Testis (tissue), 3 donors: ENCODE data around the gene TAS1R1. TPM values are rescaled to one million over a fixed set of nuclear protein-coding genes. Genes with fewer than 3 reads are reported as not detected.

ENCODE experiments used
- DNase-seq: peaks from one replicate; pipeline ENCODE4 v3.0.0-alpha.2; 2019
- H3K27ac ChIP-seq, 2 donors: fragments of 200-600 bp; sonication (generic); one replicate each; pipeline ENCODE4 v1.5.1; 2019
- H3K27me3 ChIP-seq: fragments of 200-600 bp; sonication (generic); one replicate; pipeline ENCODE4 v1.5.1; 2019
- H3K36me3 ChIP-seq: fragments of 200-600 bp; sonication (generic); one replicate; pipeline ENCODE4 v1.5.1; 2017; ENCODE audit warnings: low read depth; ENCODE audit errors: missing control alignments
- H3K4me1 ChIP-seq: fragments of 200-600 bp; sonication (generic); one replicate; pipeline ENCODE4 v1.5.1; 2019
- H3K4me3 ChIP-seq, 2 donors: fragments of 200-600 bp; sonication (generic); one replicate each; pipeline ENCODE4 v1.5.1; 2017 to 2019
- H3K9me3 ChIP-seq: fragments of 200-600 bp; sonication (generic); one replicate; pipeline ENCODE4 v1.5.1; 2017
- POLR2A ChIP-seq: fragments of 450-650 bp; IDR thresholded peaks from one replicate; pipeline ENCODE4 v1.6.1; 2017; ENCODE audit warnings: antibody characterized with exemption, mild to moderate bottlenecking, moderate library complexity
- WGBS, 2 donors: methylation state at CpG; one replicate each; pipeline ENCODE4 v1.1.5; 2018; 5-methylcytosine and 5-hydroxymethylcytosine counted together
- intact Hi-C: fragments of 100-400 bp; cut with DNase I; formaldehyde crosslinking; loops from one replicate; pipeline ENCODE4 v1.15.1; 2023; ENCODE audit warnings: low total_unique reads
- polyA plus RNA-seq: library from polyadenylated mRNA; stranded (reverse); fragments of 350-450 nt; fragmentation: Illumina TruSeq; extraction: RNeasy Lipid Tissue Mini Kit (QIAGEN cat#74804); gene quantifications from one replicate; pipeline ENCODE4 v1.2.3, GENCODE V29; 2014; ENCODE audit warnings: low read depth, low replicate concordance; ENCODE audit not compliant: insufficient read depth
- total RNA-seq, 2 donors: library from RNA; depleted of rRNA; stranded (reverse); fragments of >200 nt; gene quantifications; one replicate each; pipeline ENCODE4 v1.2.3, GENCODE V29; 2016
- TF ChIP-seq, protein P1 (sequence below), 3 experiments: fragments of 450-650 bp in 2 of 3; fragments of 200-600 bp in 1 of 3; sonication (generic) in 1 of 3; IDR thresholded peaks; one replicate each; pipeline ENCODE4 v1.5.1; 2016 to 2019; ENCODE audit warnings: antibody characterized with exemption in 3 of 3, mild to moderate bottlenecking in 2 of 3, moderate library complexity in 1 of 3

Gene TAS1R1
- total and polyA plus RNA-seq, 3 donors from 2014 or later: 5.1 to 5.6 (median 5.3) TPM

DNA sequence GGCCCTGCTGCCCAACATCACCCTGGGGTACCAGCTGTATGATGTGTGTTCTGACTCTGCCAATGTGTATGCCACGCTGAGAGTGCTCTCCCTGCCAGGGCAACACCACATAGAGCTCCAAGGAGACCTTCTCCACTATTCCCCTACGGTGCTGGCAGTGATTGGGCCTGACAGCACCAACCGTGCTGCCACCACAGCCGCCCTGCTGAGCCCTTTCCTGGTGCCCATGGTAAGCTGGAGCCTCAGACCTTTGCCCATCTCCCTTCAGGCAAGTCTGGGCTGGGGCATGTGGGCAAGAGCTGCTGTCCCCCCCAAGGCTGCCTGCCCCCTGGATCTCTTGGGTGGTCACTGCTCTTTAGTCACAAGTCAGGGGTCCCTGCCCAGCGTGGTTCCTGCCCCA is 15.9 kb downstream of the TAS1R1 start:
- H3K4me3 ChIP-seq: no peak overlapping the region
- H3K9me3 ChIP-seq: no peaks in the 10 kb centered on the region
- H3K27me3 ChIP-seq: no peaks in the 10 kb centered on the region
- WGBS, 2 donors: 50 to 69% methylated on average over 2 to 5 of the region's 5 CpGs
- H3K4me1 ChIP-seq: peaks cover 4% of the 10 kb centered on the region
- TF ChIP-seq POLR2A: no peak
- TF ChIP-seq, protein P1, sequence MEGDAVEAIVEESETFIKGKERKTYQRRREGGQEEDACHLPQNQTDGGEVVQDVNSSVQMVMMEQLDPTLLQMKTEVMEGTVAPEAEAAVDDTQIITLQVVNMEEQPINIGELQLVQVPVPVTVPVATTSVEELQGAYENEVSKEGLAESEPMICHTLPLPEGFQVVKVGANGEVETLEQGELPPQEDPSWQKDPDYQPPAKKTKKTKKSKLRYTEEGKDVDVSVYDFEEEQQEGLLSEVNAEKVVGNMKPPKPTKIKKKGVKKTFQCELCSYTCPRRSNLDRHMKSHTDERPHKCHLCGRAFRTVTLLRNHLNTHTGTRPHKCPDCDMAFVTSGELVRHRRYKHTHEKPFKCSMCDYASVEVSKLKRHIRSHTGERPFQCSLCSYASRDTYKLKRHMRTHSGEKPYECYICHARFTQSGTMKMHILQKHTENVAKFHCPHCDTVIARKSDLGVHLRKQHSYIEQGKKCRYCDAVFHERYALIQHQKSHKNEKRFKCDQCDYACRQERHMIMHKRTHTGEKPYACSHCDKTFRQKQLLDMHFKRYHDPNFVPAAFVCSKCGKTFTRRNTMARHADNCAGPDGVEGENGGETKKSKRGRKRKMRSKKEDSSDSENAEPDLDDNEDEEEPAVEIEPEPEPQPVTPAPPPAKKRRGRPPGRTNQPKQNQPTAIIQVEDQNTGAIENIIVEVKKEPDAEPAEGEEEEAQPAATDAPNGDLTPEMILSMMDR (IDR thresholded peaks at IDR 0.05): no peak
- H3K36me3 ChIP-seq: no peaks in the 10 kb centered on the region
- no peak for DNase-seq
- intact Hi-C loops: no loop called here
- H3K27ac ChIP-seq: no peak overlapping the region

DNA sequence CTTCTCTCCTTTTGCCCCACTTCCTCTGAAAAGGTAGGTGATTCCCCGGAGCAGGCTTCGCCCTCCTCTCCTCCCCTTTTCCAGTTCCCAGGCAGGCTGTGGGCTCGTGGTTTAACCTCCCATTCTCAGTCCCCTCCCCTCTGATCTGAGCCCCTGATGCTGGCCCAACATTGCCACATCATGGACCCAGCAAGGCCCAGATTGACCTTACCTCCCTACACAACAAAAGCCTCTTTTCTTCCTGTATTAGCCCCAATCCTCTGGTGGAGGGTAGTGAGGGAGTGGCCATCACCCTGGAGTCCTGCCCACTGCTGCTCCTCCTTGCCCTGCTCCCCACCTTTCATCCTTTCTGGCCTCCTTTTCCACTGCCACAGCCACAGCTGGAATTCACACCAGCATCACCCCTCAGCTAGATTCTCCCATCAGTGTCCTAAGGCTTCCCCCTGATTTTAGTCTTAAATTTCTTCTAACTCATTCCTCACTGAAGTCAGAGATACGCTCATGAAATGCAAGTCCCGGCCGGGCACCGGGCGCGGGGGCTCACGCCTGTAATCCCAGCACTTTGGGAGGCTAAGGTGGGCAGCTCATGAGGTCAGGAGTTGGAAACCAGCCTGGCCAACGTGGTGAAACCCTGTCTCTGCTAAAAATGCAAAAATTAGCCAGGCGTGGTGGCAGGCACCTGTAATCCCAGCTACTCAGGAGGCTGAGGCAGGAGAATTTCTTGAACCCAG is 17.7 kb downstream of the TAS1R1 start:
- intact Hi-C loops: no loop called here
- no peaks in the 10 kb centered on the region for H3K27me3 ChIP-seq

DNA sequence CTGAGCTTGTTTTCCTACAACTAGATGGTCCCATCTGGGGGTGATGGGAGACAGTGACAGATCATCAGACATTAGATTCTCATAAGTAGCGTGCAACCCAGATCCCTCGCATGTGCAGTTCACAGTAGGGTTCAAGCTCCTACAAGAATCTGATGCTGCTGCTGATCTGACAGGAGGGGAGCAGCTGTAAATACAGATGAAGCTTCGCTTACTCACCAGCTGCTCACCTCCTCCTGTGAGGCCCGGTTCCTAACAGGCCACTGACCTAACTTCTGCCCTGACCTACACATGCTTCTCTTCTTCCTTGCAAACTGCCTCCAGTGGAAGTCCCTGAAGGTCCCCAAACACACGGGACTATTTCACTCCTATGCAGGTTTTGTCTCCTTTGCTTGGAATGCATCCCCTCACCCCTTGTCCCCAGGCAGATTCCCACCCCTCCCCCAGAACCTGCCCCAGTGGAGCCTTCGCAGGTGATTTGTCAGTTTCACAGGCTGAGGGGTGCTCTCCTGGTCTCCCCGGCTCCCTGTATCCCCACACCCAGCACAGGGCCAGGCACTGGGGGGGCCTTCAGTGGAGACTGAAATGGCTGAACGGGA is 19.0 kb downstream of the TAS1R1 start:
- TF ChIP-seq, protein P1 (IDR thresholded peaks at IDR 0.05): no peak
- no peak for TF ChIP-seq POLR2A
- WGBS, 2 donors: 82 to 83% methylated on average over 8 of the region's 8 CpGs
- intact Hi-C loops: no loop called here

More for the DNA sequence above, 17.7 kb downstream of the TAS1R1 start:
- TF ChIP-seq POLR2A: no peak
- TF ChIP-seq, protein P1 (IDR thresholded peaks at IDR 0.05): no peak
- no peak for DNase-seq
- no peaks in the 10 kb centered on the region for H3K36me3 ChIP-seq
- 75 to 84% methylated on average over 12 of the region's 12 CpGs for WGBS, 2 donors
- H3K4me1 ChIP-seq: peaks cover 6% of the 10 kb centered on the region
- H3K4me3 ChIP-seq: no peak overlapping the region
- H3K27ac ChIP-seq: no peak overlapping the region
- no peaks in the 10 kb centered on the region for H3K9me3 ChIP-seq

DNA sequence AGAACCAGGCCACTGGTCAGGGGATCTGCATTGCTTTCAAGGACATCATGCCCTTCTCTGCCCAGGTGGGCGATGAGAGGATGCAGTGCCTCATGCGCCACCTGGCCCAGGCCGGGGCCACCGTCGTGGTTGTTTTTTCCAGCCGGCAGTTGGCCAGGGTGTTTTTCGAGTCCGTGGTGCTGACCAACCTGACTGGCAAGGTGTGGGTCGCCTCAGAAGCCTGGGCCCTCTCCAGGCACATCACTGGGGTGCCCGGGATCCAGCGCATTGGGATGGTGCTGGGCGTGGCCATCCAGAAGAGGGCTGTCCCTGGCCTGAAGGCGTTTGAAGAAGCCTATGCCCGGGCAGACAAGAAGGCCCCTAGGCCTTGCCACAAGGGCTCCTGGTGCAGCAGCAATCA is 19.7 kb downstream of the TAS1R1 start:
- Histone ChIP-seq H3K9me3 (no peaks in the 10 kb centered on the region), H3K36me3 (no peaks in the 10 kb centered on the region), H3K27me3 (no peaks in the 10 kb centered on the region), H3K4me3 (no peak overlapping the region), H3K27ac (no peak overlapping the region), H3K4me1 (peaks cover 23% of the 10 kb centered on the region)
- TF ChIP-seq POLR2A: no peak
- TF ChIP-seq, protein P1 (IDR thresholded peaks at IDR 0.05): no peak
- 94% methylated on average over 14 of the region's 14 CpGs; no CpG with 5 or more reads in 1 of the 2 donors for WGBS, 2 donors
- no peak for DNase-seq
- intact Hi-C loops: no loop called here

More for the DNA sequence above, 19.0 kb downstream of the TAS1R1 start:
- no peak for DNase-seq
- H3K4me1 ChIP-seq: peaks cover 19% of the 10 kb centered on the region
- H3K27ac ChIP-seq: no peak overlapping the region
- H3K27me3 ChIP-seq: no peaks in the 10 kb centered on the region
- H3K36me3 ChIP-seq: no peaks in the 10 kb centered on the region
- no peak overlapping the region for H3K4me3 ChIP-seq
- H3K9me3 ChIP-seq: no peaks in the 10 kb centered on the region
